K562 (cell line): ENCODE measurements around the gene CACNA2D4. TPM values are rescaled to one million over a fixed set of nuclear protein-coding genes. Genes with fewer than 3 reads are reported as not detected.

ENCODE experiments used
- ATAC-seq: fragments of 200-7000 bp; cut with Tn5 transposase; 3 replicates; pipeline ENCODE4 v1.9.1; 2020; ENCODE audit warnings: moderate library complexity
- BruUV-seq: library from RNA; stranded (reverse); fragments of 400-500 nt; replicated peaks from 2 replicates; lab custom pipeline; 2021; lab: Mats Ljungman, UMichigan
- CTCF ChIA-PET: fragments of 300-600 bp; formaldehyde crosslinking; extraction: SDS; loops from one replicate; lab custom pipeline; 2021; ENCODE audit warnings: low intra/inter-chr PET ratio; lab: Yijun Ruan, JAX
- POLR2A ChIA-PET: fragments of 300-600, 350-650 bp; sonication (Branson Sonifier 250); formaldehyde crosslinking; extraction: SDS; loops from one replicate; lab custom pipeline; 2021; ENCODE audit warnings: antibody characterized with exemption, inconsistent platforms; lab: Yijun Ruan, JAX
- DNase-seq, 4 experiments: peaks; one replicate each; pipeline versions ENCODE4 v3.0.0 to v3.0.0-alpha.2; 2011 to 2018; ENCODE audit warnings: low spot score in 3 of 4, mixed read lengths in 3 of 4; ENCODE audit errors: extremely low read depth in 1 of 4
- FAIRE-seq: peaks from 2 replicates; lab custom pipeline; 2011; peaks lifted over from hg19 to GRCh38; lab: Jason Lieb, UNC
- H2AFZ ChIP-seq: 2 replicates; pipeline ENCODE4 v1.6.0; 2011; ENCODE audit warnings: low read depth, low read length, control low read depth, inconsistent platforms
- H3K27ac ChIP-seq: fragments of 200-600 bp; 3 replicates; pipeline ENCODE4 v1.8.0; 2011; ENCODE audit warnings: low read depth, mild to moderate bottlenecking, control low read depth, inconsistent platforms, low read length, moderate library complexity, mixed read lengths; ENCODE audit errors: extremely low read depth
- H3K27me3 ChIP-seq, 2 experiments: fragments of 300-600 bp in 1 of 2; 2 replicates in 1 of 2; 3 replicates in 1 of 2; pipeline versions ENCODE4 v1.6.0 to v1.8.0; 2011; ENCODE audit warnings: inconsistent platforms in 2 of 2, low read length in 2 of 2, mild to moderate bottlenecking in 1 of 2, mixed read lengths in 1 of 2, moderate library complexity in 1 of 2; ENCODE audit not compliant: control insufficient read depth in 2 of 2, insufficient read depth in 2 of 2
- H3K36me3 ChIP-seq: fragments of 300-600 bp; 3 replicates; pipeline ENCODE4 v1.8.0; 2011; ENCODE audit warnings: mild to moderate bottlenecking, low read length, inconsistent platforms; ENCODE audit not compliant: control insufficient read depth, insufficient read depth
- H3K4me1 ChIP-seq, 2 experiments: fragments of 200-600 bp in 1 of 2; replicated peaks in 1 of 2; 2 replicates in 1 of 2; 3 replicates in 1 of 2; pipeline versions ENCODE4 v1.5.1 to v1.8.0; 2011; ENCODE audit warnings: inconsistent platforms in 2 of 2, low read length in 2 of 2, mild to moderate bottlenecking in 1 of 2, mixed read lengths in 1 of 2, moderate library complexity in 1 of 2; ENCODE audit not compliant: control insufficient read depth in 2 of 2, insufficient read depth in 2 of 2
- H3K4me2 ChIP-seq: 2 replicates; pipeline ENCODE4 v1.6.1; 2011; ENCODE audit warnings: low read length, control low read depth, inconsistent platforms, mixed read lengths; ENCODE audit not compliant: insufficient read depth
- H3K4me3 ChIP-seq: fragments of 200-600 bp; sonication (generic), shearing (Covaris generic); 2 replicates; pipeline ENCODE4 v1.5.1; 2016; ENCODE audit warnings: control low read depth, inconsistent platforms
- H3K79me2 ChIP-seq: fragments of 200-600 bp; 3 replicates; pipeline ENCODE4 v1.8.0; 2011; ENCODE audit warnings: low read length, inconsistent platforms; ENCODE audit not compliant: control insufficient read depth, insufficient read depth
- H3K9ac ChIP-seq, 2 experiments: 2 replicates each; pipeline versions ENCODE4 v1.6.0 to v1.6.1; 2011; ENCODE audit warnings: low read depth in 2 of 2, low read length in 2 of 2, control low read depth in 1 of 2, inconsistent platforms in 1 of 2, mild to moderate bottlenecking in 1 of 2, mixed read lengths in 1 of 2; ENCODE audit not compliant: insufficient read depth in 1 of 2
- H3K9me1 ChIP-seq: one replicate; pipeline ENCODE4 v1.6.0; 2011; ENCODE audit warnings: inconsistent platforms, mild to moderate bottlenecking, low read length, moderate library complexity; ENCODE audit not compliant: control insufficient read depth, insufficient read depth
- H3K9me3 ChIP-seq: replicated peaks from 2 replicates; pipeline ENCODE4 v1.5.1; 2011; ENCODE audit warnings: low read depth, low read length, inconsistent platforms; ENCODE audit not compliant: control insufficient read depth, insufficient read depth
- H4K20me1 ChIP-seq: replicated peaks from 2 replicates; pipeline ENCODE4 v1.6.1; 2011; ENCODE audit warnings: low read length, inconsistent platforms, mixed read lengths; ENCODE audit not compliant: control insufficient read depth, insufficient read depth
- BRF1 ChIP-seq: IDR thresholded peaks from 3 replicates; pipeline ENCODE4 v1.6.1; 2011; ENCODE audit warnings: borderline replicate concordance, mild to moderate bottlenecking; ENCODE audit not compliant: insufficient read length; ENCODE audit errors: extremely low read depth
- ELF1 ChIP-seq: fragments of 200-800 bp; sonication (Bioruptor generic); IDR thresholded peaks from 2 replicates; pipeline ENCODE4 v1.6.1; 2016; ENCODE audit warnings: missing genetic modification characterization, missing compliant biosample characterization
- ETS2 ChIP-seq: IDR thresholded peaks from 2 replicates; pipeline ENCODE4 v1.6.1; 2016; ENCODE audit warnings: borderline replicate concordance, missing genetic modification characterization, mild to moderate bottlenecking, moderate library complexity, missing compliant biosample characterization; ENCODE audit not compliant: poor library complexity, severe bottlenecking
- KDM1A ChIP-seq, 2 experiments: fragments of 450-650 bp; IDR thresholded peaks; 2 replicates each; pipeline ENCODE4 v1.6.1; 2016; ENCODE audit warnings: mild to moderate bottlenecking in 2 of 2
- SMAD4 ChIP-seq: fragments of 250-450 bp; sonication (Bioruptor Pico); conservative IDR thresholded peaks from 2 replicates; pipeline ENCODE4 v1.8.0; 2021; ENCODE audit warnings: inconsistent platforms, mild to moderate bottlenecking, moderate library complexity
- SP2 ChIP-seq: IDR thresholded peaks from 2 replicates; pipeline ENCODE4 v1.6.1; 2011; ENCODE audit warnings: mild to moderate bottlenecking, low read depth, low read length, moderate library complexity; ENCODE audit not compliant: poor library complexity, severe bottlenecking; ENCODE audit errors: extremely low read depth
- TBL1XR1 ChIP-seq, 2 experiments: IDR thresholded peaks; 2 replicates each; pipeline ENCODE4 v1.6.1; 2012; ENCODE audit warnings: improper control_type of control experiment in 2 of 2, low read length in 2 of 2, mild to moderate bottlenecking in 1 of 2
- U2AF1 ChIP-seq: fragments of 200-400 bp; formaldehyde crosslinking; optimal IDR thresholded peaks from 2 replicates; pipeline ENCODE3; 2017; ENCODE audit warnings: mild to moderate bottlenecking, low read depth, low read length, moderate library complexity
- ZNF57 ChIP-seq: fragments of 450-650 bp; formaldehyde crosslinking; IDR thresholded peaks from 2 replicates; pipeline ENCODE4 v1.4.0; 2020; ENCODE audit warnings: mild to moderate bottlenecking, moderate library complexity
- WGBS: fragments of 100-300 bp; shearing (Covaris generic); methylation state at CpG from one replicate; pipeline ENCODE4 v1.1.6; 2016; ENCODE audit warnings: low coverage, mixed read lengths; ENCODE audit not compliant: insufficient coverage; ENCODE audit errors: missing lambda C conversion rate; 5-methylcytosine and 5-hydroxymethylcytosine counted together
- in situ Hi-C: fragments of 300-500 bp; cut with MboI; formaldehyde crosslinking; loops from 4 replicates; pipeline ENCODE4 v1.15.0; 2018; ENCODE audit warnings: inconsistent platforms, mixed read lengths
- intact Hi-C: fragments of 100-400 bp; cut with micrococcal nuclease; formaldehyde crosslinking; loops from 2 replicates; pipeline ENCODE4 v1.14.2; 2022
- polyA plus RNA-seq, 8 experiments: library from polyadenylated mRNA; depleted of rRNA in 4 of 8; stranded (reverse) in 5 of 8; unstranded in 3 of 8; fragments of >200 nt; fragmentation: Nextera tagmentation in 2 of 8; fragmentation: Illumina TruSeq in 1 of 8; extraction: Ambion mirVana in 2 of 8; extraction: Trizol in 1 of 8; gene quantifications; 2 replicates each; pipeline versions ENCODE4 v1.2.1 to v1.2.3, GENCODE V29; 2011 to 2014; ENCODE audit warnings: inconsistent platforms in 1 of 8, missing spikeins in 1 of 8
- total RNA-seq, 7 experiments: library from RNA; depleted of rRNA in 6 of 7; stranded (reverse); fragments of >200 nt in 6 of 7; fragmentation: Illumina TruSeq in 2 of 7; extraction: Trizol in 2 of 7; gene quantifications; 2 replicates each; pipeline versions ENCODE4 v1.2.1 to v1.2.3, GENCODE V29; 2011 to 2021; ENCODE audit warnings: low replicate concordance in 1 of 7
- TF ChIP-seq, protein P1 (sequence below): sonication (generic); IDR thresholded peaks from 2 replicates; pipeline ENCODE4 v1.6.1; 2016

Gene CACNA2D4
- total and polyA plus RNA-seq, 9 of the 15 experiments (the other 6 are each of a cell fraction or from before 2014, with no cell fraction given), result 0.04 to 0.69 (median 0.40) TPM; not detected in 3

DNA sequence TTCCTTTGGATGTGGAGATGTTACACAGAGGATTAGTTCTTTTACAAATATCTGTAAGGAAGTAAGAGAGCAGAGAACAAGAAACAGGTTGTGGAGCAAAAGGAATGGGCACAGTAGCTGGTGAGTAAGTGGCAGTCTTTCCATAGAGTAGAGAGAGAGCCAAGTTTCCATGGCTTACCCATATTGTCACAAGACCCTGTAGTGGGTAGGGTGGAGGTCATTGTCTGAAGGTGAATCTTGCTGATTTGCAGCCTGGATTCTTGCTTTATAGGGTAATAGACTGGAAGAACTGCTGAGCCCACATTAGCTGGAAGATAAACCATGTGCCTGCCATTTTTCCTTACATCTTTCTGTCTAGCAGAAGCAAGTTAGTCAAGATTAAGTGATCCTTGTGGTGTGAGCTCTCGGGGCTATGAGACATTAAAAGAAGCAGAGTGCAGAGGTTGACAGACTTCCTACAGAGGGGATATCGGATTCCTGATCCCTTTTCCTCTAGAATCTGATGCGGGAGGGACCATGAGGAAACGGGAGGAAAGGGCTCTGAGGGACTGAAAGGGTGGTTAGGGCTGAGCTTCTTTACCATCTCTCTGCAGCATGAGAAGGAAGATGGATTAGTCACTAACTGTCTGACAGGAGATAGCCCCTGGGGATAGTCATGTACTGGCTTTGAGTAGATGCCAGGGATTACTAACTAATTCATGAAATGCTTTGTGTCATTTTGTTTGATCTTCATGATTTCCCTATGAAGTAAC lies 142.1 kb downstream of the CACNA2D4 start (continued):
- TF ChIP-seq, protein P1, sequence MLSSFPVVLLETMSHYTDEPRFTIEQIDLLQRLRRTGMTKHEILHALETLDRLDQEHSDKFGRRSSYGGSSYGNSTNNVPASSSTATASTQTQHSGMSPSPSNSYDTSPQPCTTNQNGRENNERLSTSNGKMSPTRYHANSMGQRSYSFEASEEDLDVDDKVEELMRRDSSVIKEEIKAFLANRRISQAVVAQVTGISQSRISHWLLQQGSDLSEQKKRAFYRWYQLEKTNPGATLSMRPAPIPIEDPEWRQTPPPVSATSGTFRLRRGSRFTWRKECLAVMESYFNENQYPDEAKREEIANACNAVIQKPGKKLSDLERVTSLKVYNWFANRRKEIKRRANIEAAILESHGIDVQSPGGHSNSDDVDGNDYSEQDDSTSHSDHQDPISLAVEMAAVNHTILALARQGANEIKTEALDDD, result peak; percentile 69; the same call in 1 of the 2 replicates

- ATAC-seq (no peak), FAIRE-seq (no peak), DNase-seq (no peak)
- Histone ChIP-seq H3K4me1 (no peaks in the 10 kb centered on the region; a peak in 1 of 5 replicates), H3K9ac (no peak overlapping the region), H3K27ac (no peak overlapping the region), H3K9me1 (no peaks in the 10 kb centered on the region), H3K36me3 (peaks cover 71% of the 10 kb centered on the region), H2AFZ (no peak overlapping the region), H3K4me2 (no peak overlapping the region), H3K4me3 (no peak overlapping the region), H4K20me1 (peaks cover 4% of the 10 kb centered on the region), H3K79me2 (peaks cover 48% of the 10 kb centered on the region), H3K9me3 (no peaks in the 10 kb centered on the region), H3K27me3 (no peaks in the 10 kb centered on the region)
- ChIA-PET CTCF (no interaction called here), POLR2A (no interaction called here)
- in situ Hi-C loops (no loop called here), intact Hi-C loops (no loop called here)
- BruUV-seq, result no TSS peak
- WGBS, result 85% methylated on average over 4 of the region's 4 CpGs
- no peak for TF ChIP-seq ETS2 (tag)
- TF ChIP-seq BRF1, result no peak
- TF ChIP-seq KDM1A (IDR thresholded peaks at IDR 0.05), result no peak
- no peak for TF ChIP-seq U2AF1
- no peak for TF ChIP-seq TBL1XR1 (IDR thresholded peaks at IDR 0.05; ENCODE audit: low read length in 2 of 2)
- TF ChIP-seq SMAD4 (CRISPR knock-in tag), result no peak
- no peak for TF ChIP-seq ELF1 (tag)
- TF ChIP-seq SP2, result no peak
- no peak for TF ChIP-seq ZNF57 (CRISPR knock-in tag)
These were observed 144.4 kb downstream of the CACNA2D4 start for GRCh38 chr12:1773937-1774655.
